Colonic mucosa (tissue), 4 donors: ENCODE results near the gene POU2AF1. TPM values are rescaled to one million over a fixed set of nuclear protein-coding genes. Genes with fewer than 3 reads are reported as not detected.

Experiments
- DNase-seq: peaks from one replicate; pipeline ENCODE4 v3.0.0-alpha.2; 2020
- H3K27ac ChIP-seq: fragments of 200-600 bp; one replicate; pipeline ENCODE4 v1.8.0; 2021
- H3K27me3 ChIP-seq: fragments of 200-600 bp; one replicate; pipeline ENCODE4 v1.8.0; 2021
- H3K36me3 ChIP-seq: fragments of 200-600 bp; one replicate; pipeline ENCODE4 v1.8.0; 2021
- H3K4me1 ChIP-seq: fragments of 200-600 bp; one replicate; pipeline ENCODE4 v1.8.0; 2021; ENCODE audit warnings: mild to moderate bottlenecking
- H3K4me3 ChIP-seq: fragments of 200-600 bp; one replicate; pipeline ENCODE4 v1.8.0; 2021
- H3K9ac ChIP-seq, 2 donors: one replicate each; pipeline ENCODE4 v1.7.0; 2013; ENCODE audit warnings: control low read depth in 2 of 2, low read depth in 2 of 2, low read length in 2 of 2
- H3K9me3 ChIP-seq: fragments of 200-600 bp; one replicate; pipeline ENCODE4 v1.8.0; 2021
- CTCF ChIP-seq: fragments of 200-600 bp; IDR thresholded peaks from one replicate; pipeline ENCODE4 v1.8.0; 2022; ENCODE audit warnings: antibody characterized with exemption, mild to moderate bottlenecking
- intact Hi-C: fragments of 100-400 bp; cut with DNase I; formaldehyde crosslinking; loops from one replicate; pipeline ENCODE4 v1.14.1; 2022
- total RNA-seq, 2 donors: library from RNA; stranded (reverse); fragmentation: NEBNext Ultra II Directional in 1 of 2; extraction: Animal tissue kit (Norgen Biotek cat#: 25700) in 1 of 2; gene quantifications; one replicate each; pipeline ENCODE4 v1.2.1, GENCODE V29; 2021
- donor health status: healthy.
- donor health status: DM: no; HTN: no; CAD: no.
- donor health status: DM: no; HTN: no; CAD: no.

Gene POU2AF1
- total RNA-seq, 2 donors from 2014 or later = 3.1 to 3.7 TPM

GRCh38 chr11:111373590-111373989 is 5.5 kb downstream of the POU2AF1 start:
- DNase-seq = no peak
- H3K9me3 ChIP-seq = no peaks in the 10 kb centered on the region
- no peak overlapping the region for H3K4me3 ChIP-seq
- TF ChIP-seq CTCF = no peak
- H3K9ac ChIP-seq = no peak overlapping the region
- no peaks in the 10 kb centered on the region for H3K4me1 ChIP-seq
- H3K36me3 ChIP-seq = no peaks in the 10 kb centered on the region
- intact Hi-C loops = no loop called here
- H3K27me3 ChIP-seq = no peaks in the 10 kb centered on the region
- H3K27ac ChIP-seq = no peak overlapping the region

- Histone ChIP-seq H3K27me3 (no peaks in the 10 kb centered on the region), H3K9me3 (no peaks in the 10 kb centered on the region), H3K4me3 (no peak overlapping the region), H3K36me3 (no peaks in the 10 kb centered on the region), H3K9ac (no peak overlapping the region), H3K4me1 (no peaks in the 10 kb centered on the region), H3K27ac (no peak overlapping the region)
- intact Hi-C loops = no loop called here
- no peak for DNase-seq
- TF ChIP-seq CTCF = no peak
These were observed 6.5 kb downstream of the POU2AF1 start for GRCh38 chr11:111372538-111372937.

GRCh38 chr11:111370902-111371578 is 8.0 kb downstream of the POU2AF1 start:
- H3K36me3 ChIP-seq = no peaks in the 10 kb centered on the region
- no peaks in the 10 kb centered on the region for H3K9me3 ChIP-seq
- no peak overlapping the region for H3K4me3 ChIP-seq
- no peak for TF ChIP-seq CTCF
- H3K9ac ChIP-seq = no peak overlapping the region
- intact Hi-C loops = no loop called here
- no peak overlapping the region for H3K27ac ChIP-seq
- no peaks in the 10 kb centered on the region for H3K4me1 ChIP-seq
- H3K27me3 ChIP-seq = no peaks in the 10 kb centered on the region
- no peak for DNase-seq

GRCh38 chr11:111370270-111370901 is 8.7 kb downstream of the POU2AF1 start:
- no peak for TF ChIP-seq CTCF
- Histone ChIP-seq H3K27ac (no peak overlapping the region), H3K36me3 (no peaks in the 10 kb centered on the region), H3K27me3 (no peaks in the 10 kb centered on the region), H3K9ac (no peak overlapping the region), H3K9me3 (no peaks in the 10 kb centered on the region), H3K4me3 (no peak overlapping the region), H3K4me1 (no peaks in the 10 kb centered on the region)
- DNase-seq = no peak
- intact Hi-C loops = no loop called here

GRCh38 chr11:111368285-111368560 is 10.9 kb downstream of the POU2AF1 start:
- intact Hi-C loops = no loop called here
- Histone ChIP-seq H3K27me3 (no peaks in the 10 kb centered on the region), H3K9ac (no peak overlapping the region), H3K36me3 (no peaks in the 10 kb centered on the region), H3K4me1 (no peaks in the 10 kb centered on the region), H3K27ac (no peak overlapping the region), H3K4me3 (no peak overlapping the region), H3K9me3 (no peaks in the 10 kb centered on the region)
- no peak for DNase-seq
- TF ChIP-seq CTCF = no peak
